Adipocyte (in vitro differentiated cells): ENCODE results near the gene KCNJ6.

Experiments used
- DNase-seq: peaks from one replicate; pipeline ENCODE4 v3.0.0-alpha.2; 2015; ENCODE audit warnings: low read depth
- H3K27me3 ChIP-seq: replicated peaks from 2 replicates; pipeline ENCODE4 v1.7.0; 2013; ENCODE audit warnings: mild to moderate bottlenecking, low read length, moderate library complexity; ENCODE audit not compliant: control insufficient read depth, insufficient read depth
- H3K36me3 ChIP-seq: 2 replicates; pipeline ENCODE4 v1.7.0; 2013; ENCODE audit warnings: low read length, mild to moderate bottlenecking, moderate library complexity; ENCODE audit not compliant: control insufficient read depth, insufficient read depth, severe bottlenecking
- H3K4me1 ChIP-seq: 2 replicates; pipeline ENCODE4 v1.7.0; 2013; ENCODE audit warnings: mild to moderate bottlenecking, low read length, moderate library complexity; ENCODE audit not compliant: control insufficient read depth, insufficient read depth
- H3K4me3 ChIP-seq: 2 replicates; pipeline ENCODE4 v1.7.0; 2013; ENCODE audit warnings: mild to moderate bottlenecking, low read length, moderate library complexity
- H3K9ac ChIP-seq: 2 replicates; pipeline ENCODE4 v1.7.0; 2013; ENCODE audit warnings: mild to moderate bottlenecking, low read length, moderate library complexity
- H3K9me3 ChIP-seq: 2 replicates; pipeline ENCODE4 v1.7.0; 2013; ENCODE audit warnings: mild to moderate bottlenecking, low read length, moderate library complexity; ENCODE audit not compliant: control insufficient read depth

Gene KCNJ6

DNA sequence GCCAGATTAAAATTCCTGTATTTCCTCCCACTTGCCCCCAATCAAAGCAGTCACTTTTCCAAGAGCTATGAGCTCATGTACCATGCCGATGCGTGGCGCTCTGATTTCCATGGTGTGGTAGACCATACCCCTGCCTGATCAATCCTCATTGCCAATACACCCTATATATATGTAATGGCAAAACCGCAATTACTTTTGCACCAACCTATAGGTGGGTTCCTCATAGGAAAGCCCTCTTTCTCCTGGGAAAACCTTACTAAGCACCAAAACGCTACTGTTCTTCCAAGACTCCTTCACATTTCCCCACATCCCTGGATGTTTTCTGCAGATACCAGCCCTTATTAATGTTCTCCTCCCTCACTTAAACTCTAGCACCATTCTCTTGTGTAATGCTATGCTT, 11.0 kb downstream of the KCNJ6 start:
- Histone ChIP-seq H3K9ac (no peak overlapping the region), H3K27me3 (peaks cover 68% of the 10 kb centered on the region), H3K4me3 (no peak overlapping the region), H3K4me1 (no peaks in the 10 kb centered on the region), H3K36me3 (no peaks in the 10 kb centered on the region), H3K9me3 (no peaks in the 10 kb centered on the region)
- no peak for DNase-seq

DNA sequence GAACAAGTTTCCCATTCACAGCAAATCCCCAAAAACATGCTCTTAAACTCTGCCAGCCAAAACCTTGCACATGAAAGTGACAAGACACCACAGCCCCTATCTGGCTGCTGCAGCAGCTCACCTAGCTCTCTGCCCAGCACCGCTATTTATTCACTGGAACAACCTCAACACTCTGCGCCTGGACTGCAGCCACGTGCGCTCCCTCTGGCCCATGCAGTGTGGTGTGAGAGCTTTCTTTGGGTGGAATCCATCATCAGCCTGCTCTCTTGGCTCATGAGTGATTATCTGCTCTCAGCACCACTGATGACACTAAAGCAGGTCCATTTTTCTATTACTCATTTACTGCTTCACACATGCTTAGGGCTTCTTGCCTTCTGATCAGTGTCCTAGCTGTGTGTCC, 11.4 kb downstream of the KCNJ6 start:
- Histone ChIP-seq H3K9ac (no peak overlapping the region), H3K4me1 (no peaks in the 10 kb centered on the region), H3K36me3 (no peaks in the 10 kb centered on the region), H3K4me3 (no peak overlapping the region), H3K27me3 (peaks cover 70% of the 10 kb centered on the region), H3K9me3 (no peaks in the 10 kb centered on the region)
- no peak for DNase-seq

DNA sequence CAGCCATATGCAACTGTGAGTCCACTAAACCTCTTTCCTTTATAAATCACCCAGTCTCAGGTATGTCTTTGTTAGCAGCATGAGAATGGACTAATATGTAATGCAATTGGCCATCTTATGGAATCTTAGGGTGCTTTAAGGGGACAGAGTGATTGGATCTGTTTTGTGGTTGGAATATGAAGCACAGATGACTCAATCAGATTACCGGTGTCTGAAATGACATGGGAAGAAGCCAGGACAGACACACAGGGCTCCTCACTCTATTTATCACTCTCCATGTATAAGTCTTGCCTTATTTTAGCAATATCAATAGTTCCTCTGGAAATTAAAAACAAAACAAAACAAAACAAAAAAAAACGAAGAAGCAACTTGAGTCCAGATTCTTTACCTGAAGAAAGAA, 12.9 kb downstream of the KCNJ6 start:
- Histone ChIP-seq H3K4me3 (no peak overlapping the region), H3K9ac (no peak overlapping the region), H3K9me3 (no peaks in the 10 kb centered on the region), H3K27me3 (peaks cover 77% of the 10 kb centered on the region), H3K36me3 (no peaks in the 10 kb centered on the region), H3K4me1 (peaks cover 5% of the 10 kb centered on the region)
- no peak for DNase-seq

DNA sequence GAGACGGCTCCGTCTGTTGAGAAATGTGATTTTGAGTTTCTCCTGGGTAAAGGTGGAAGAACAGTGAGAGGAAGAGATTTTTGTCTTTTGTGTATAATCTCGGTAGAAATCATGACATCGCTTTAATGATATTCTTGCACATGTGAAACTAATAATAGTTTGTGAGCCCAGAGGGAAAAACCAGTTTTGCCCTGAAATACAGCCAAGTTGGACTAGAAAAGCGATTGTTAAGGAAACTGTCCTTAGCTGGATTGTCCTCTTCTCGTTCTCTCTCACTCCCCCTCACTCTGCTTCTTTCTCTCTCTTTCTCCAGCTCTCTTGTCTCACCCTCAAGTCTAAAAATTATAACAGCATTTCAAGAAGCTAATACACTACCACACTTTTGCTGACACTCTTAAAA, 17.1 kb downstream of the KCNJ6 start:
- Histone ChIP-seq H3K9ac (no peak overlapping the region), H3K4me1 (peaks cover 5% of the 10 kb centered on the region), H3K36me3 (no peaks in the 10 kb centered on the region), H3K4me3 (peak overlapping the region; percentile 42), H3K9me3 (no peaks in the 10 kb centered on the region), H3K27me3 (peaks cover 81% of the 10 kb centered on the region)
- no peak for DNase-seq

DNA sequence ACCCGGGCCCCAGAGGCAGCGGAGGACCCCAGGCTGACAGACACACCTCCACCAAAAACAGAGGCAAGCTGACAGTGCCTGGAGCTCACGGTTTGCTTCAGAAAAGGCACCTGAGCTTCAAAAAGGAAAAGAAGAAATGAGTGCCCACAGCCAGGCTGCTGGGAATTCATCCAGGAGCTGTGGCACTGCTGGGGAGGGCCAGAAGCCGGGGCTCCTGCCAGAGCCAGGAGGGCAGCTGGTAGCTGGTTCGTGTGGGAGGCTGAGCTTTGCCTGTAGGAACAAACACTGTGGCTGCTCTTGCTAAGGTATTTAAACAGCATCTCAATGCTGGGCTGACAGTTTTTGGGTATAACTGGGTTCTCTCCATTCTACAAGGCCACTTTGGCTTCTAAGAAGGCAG, 19.5 kb downstream of the KCNJ6 start:
- peaks cover 5% of the 10 kb centered on the region for H3K4me1 ChIP-seq
- no peak for DNase-seq

DNA sequence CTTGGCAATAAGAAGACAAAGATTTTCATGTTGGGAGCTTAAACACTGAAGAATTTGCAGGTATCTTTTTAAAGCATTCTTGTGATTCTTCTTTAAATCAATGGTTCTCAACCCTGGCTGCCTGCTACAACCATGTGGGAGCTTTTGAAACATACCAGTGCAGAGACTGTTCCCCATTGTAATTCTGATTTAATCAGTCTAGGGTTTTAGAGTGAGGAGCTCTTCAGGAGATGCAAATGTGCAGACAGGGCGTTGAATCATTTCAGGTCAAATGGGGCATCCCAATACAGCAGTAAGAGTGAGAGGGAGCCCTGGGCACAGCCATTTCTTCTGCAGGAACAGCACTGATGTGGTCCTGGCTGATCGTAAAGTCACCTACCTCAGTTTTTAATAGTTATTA, 24.3 kb downstream of the KCNJ6 start:
- no peak for DNase-seq
- H3K27me3 ChIP-seq = peaks cover 74% of the 10 kb centered on the region
- H3K9ac ChIP-seq = no peak overlapping the region
- H3K36me3 ChIP-seq = no peaks in the 10 kb centered on the region
- no peaks in the 10 kb centered on the region for H3K9me3 ChIP-seq
- H3K4me1 ChIP-seq = no peaks in the 10 kb centered on the region
- H3K4me3 ChIP-seq = no peak overlapping the region

More for the DNA sequence above, 19.5 kb downstream of the KCNJ6 start:
- no peak overlapping the region for H3K4me3 ChIP-seq
- H3K9me3 ChIP-seq = no peaks in the 10 kb centered on the region
- H3K27me3 ChIP-seq = peaks cover 80% of the 10 kb centered on the region
- no peaks in the 10 kb centered on the region for H3K36me3 ChIP-seq
- no peak overlapping the region for H3K9ac ChIP-seq

DNA sequence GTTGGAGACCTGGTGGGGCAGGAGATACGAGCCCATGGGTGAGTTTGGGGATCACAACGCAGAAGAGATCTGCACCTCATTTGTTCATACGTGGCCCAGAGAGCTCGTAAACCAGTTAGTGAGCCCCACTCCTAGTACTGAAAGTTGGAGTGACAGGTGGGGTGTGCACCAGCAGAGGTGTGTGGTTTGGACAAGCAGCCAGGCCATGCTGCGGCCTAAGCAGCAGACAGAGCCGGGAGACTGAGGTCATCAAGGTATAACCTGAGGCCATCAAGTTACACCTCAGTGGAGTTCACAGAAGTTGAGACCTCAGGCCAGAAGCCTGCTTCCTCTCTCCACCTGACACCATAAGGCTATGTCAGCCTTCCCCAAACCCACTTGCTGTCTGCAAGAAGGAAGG, 27.6 kb downstream of the KCNJ6 start:
- H3K9ac ChIP-seq = no peak overlapping the region
- no peaks in the 10 kb centered on the region for H3K4me1 ChIP-seq
- no peaks in the 10 kb centered on the region for H3K36me3 ChIP-seq
- peaks cover 8% of the 10 kb centered on the region for H3K9me3 ChIP-seq
- H3K4me3 ChIP-seq = no peak overlapping the region
- H3K27me3 ChIP-seq = peaks cover 81% of the 10 kb centered on the region
- DNase-seq = no peak

DNA sequence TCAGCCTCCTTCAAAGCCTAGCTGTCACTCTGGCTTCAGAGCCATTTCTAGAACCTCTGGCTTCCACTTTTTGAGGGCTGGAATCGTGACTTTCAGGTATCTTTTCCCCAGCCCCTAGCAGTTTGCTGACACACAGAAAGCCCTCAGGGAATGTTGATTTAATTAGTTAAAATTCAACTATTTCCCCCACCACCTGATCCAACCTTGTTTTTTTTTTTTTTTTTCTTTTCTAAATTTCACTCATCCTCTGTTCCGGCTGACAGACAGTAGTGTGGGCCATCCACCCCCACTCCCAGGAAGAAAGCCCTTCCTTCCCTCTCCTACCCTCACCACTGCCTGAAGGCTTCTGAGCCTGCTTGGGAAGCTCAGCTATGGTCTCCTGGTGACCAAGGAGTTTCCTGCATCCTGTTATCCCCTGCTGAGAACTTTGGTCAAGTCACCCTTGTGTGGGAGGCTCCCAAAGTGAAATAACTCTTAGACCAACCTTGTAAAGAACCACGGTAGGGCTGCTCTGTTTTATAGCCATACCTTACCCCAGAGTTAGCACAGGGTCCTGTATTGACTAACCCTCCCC, 29.4 kb downstream of the KCNJ6 start:
- no peaks in the 10 kb centered on the region for H3K4me1 ChIP-seq
- DNase-seq = no peak
- no peak overlapping the region for H3K4me3 ChIP-seq
- no peaks in the 10 kb centered on the region for H3K36me3 ChIP-seq
- H3K9me3 ChIP-seq = peaks cover 8% of the 10 kb centered on the region
- H3K27me3 ChIP-seq = peaks cover 84% of the 10 kb centered on the region
- H3K9ac ChIP-seq = no peak overlapping the region

DNA sequence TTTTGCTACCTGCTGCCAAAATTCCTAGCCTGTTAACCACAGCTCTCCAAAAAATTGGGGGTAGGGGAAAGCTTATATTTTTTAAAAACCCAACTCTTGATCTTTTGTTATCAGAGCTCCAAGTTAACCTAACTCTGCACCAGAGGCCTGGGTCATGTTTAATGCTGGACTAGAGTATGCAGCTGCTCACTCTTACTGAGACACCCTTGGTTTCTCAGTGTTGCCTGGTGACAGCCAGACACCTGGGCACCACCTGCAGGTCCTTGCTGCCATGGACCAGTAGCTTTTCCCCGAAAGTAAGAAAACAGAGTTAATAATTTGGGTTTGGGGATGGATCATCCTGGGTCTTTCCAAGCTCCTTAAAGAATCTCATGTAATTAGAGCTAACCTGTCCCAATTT, 30.1 kb downstream of the KCNJ6 start:
- peaks cover 8% of the 10 kb centered on the region for H3K9me3 ChIP-seq
- no peak overlapping the region for H3K9ac ChIP-seq
- no peaks in the 10 kb centered on the region for H3K36me3 ChIP-seq
- no peak for DNase-seq
- peaks cover 83% of the 10 kb centered on the region for H3K27me3 ChIP-seq
- no peak overlapping the region for H3K4me3 ChIP-seq
- H3K4me1 ChIP-seq = no peaks in the 10 kb centered on the region

DNA sequence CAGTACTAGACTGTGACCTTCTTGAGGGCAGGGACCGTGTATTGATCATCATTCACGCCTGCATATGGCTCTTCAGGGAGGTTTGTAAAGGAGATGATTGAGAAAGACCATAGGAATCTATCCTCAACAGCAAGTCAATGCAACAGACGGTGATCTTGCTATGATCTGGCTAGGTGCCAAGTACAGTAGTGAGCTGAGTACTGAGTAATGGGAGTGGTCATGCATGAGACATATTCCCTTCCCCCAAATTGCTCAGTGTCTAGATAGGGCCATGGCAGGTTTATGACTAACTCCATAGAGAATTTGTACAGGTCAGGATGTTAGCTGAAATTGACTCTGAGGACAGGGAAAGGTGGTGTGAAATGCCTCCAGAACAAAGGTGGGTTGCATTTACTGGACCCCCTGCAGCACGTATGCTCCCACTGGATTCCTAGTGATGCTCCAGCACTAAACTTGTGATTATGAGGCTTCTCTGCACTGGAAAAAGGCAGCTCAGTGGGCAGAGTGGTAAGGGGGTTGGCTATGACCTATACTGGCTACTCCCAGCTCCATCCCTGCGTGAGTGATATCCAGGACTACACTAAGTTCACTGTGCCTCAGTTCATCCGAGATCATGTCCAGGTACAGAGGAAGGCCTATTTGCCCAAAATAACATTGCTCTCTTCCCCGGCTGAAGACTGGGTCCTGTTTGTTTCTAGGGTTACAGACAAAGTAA, 37.2 kb downstream of the KCNJ6 start:
- peaks cover 34% of the 10 kb centered on the region for H3K27me3 ChIP-seq
- no peak overlapping the region for H3K4me3 ChIP-seq
- peaks cover 9% of the 10 kb centered on the region for H3K4me1 ChIP-seq
- H3K36me3 ChIP-seq = no peaks in the 10 kb centered on the region
- no peak overlapping the region for H3K9ac ChIP-seq
- DNase-seq = peak; percentile 20
- no peaks in the 10 kb centered on the region for H3K9me3 ChIP-seq

DNA sequence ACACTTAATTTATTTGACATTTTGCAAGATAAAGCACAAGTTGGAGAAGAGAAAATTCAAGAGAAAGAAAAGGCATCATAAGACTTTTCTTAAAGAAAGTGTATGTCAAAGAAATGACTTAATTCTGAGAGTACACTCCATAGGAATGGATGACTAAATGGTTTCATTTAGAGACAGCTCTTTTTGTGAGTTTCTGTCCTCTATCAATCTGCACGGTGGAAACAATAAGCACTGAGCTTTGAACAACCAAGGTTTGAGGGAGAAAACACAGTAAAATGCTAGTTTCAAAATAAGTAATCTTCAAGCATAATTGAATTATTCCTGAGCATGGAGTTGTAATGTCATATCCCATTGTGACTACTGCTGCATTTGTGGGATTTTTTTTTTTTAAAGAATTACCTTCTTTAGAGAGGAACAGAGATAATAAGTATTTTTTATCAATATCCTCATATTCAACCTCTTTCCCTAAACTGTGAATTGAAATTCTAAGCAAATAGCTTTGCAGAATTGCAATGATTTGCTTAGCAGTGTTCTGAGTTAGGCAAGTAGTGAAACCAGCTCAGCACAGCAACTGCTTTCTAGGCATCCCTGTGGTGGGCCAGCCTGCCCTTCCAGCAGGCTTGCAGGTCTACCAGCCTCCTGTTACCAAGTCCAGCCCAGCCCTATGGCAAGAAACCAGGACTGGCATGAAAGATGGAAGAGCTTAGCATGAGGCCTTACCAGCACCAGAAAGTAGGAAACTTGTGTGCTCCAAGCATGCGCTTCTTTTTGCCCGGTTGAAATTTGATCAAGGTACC, 38.2 kb downstream of the KCNJ6 start:
- H3K36me3 ChIP-seq = no peaks in the 10 kb centered on the region
- H3K9me3 ChIP-seq = no peaks in the 10 kb centered on the region
- DNase-seq = no peak
- no peak overlapping the region for H3K9ac ChIP-seq
- H3K27me3 ChIP-seq = peaks cover 30% of the 10 kb centered on the region
- peaks cover 9% of the 10 kb centered on the region for H3K4me1 ChIP-seq
- H3K4me3 ChIP-seq = no peak overlapping the region
